Uterus (tissue), 2 donors: ENCODE measurements around the gene OXNAD1.

ENCODE experiments used
- POLR2A ChIP-seq, 2 donors: fragments of 450-650 bp; IDR thresholded peaks; one replicate each; pipeline ENCODE4 v1.6.1; 2016; ENCODE audit warnings: antibody characterized with exemption in 2 of 2, mild to moderate bottlenecking in 1 of 2, moderate library complexity in 1 of 2
- TF ChIP-seq, protein P1 (sequence below), 4 experiments: fragments of 200-600 bp in 2 of 4; fragments of 450-650 bp in 2 of 4; sonication (generic) in 2 of 4; IDR thresholded peaks; one replicate each; pipeline ENCODE4 v1.5.1; 2016 to 2019; ENCODE audit warnings: antibody characterized with exemption in 4 of 4, mild to moderate bottlenecking in 2 of 4, moderate library complexity in 1 of 4

DNA sequence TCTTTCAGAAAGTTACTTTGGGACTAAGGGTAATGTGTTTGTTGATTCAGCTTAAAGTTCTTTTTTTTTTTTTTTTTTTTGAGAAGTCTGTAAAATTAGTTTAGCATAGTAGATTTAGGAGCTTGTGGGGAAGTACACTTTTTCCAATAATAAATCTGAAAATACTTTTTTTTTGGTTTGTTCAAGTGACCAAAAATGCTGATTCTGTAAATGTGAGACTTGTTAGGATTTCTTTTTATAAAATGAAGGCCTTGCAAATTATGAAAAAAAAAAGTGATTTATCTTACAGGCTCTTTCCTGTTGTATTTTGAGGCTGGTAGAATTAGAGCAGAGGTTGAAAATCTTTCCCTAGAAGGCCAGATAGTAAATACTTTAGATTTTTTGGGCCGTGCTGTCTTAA is 7.6 kb downstream of the OXNAD1 start:
- TF ChIP-seq, protein P1, sequence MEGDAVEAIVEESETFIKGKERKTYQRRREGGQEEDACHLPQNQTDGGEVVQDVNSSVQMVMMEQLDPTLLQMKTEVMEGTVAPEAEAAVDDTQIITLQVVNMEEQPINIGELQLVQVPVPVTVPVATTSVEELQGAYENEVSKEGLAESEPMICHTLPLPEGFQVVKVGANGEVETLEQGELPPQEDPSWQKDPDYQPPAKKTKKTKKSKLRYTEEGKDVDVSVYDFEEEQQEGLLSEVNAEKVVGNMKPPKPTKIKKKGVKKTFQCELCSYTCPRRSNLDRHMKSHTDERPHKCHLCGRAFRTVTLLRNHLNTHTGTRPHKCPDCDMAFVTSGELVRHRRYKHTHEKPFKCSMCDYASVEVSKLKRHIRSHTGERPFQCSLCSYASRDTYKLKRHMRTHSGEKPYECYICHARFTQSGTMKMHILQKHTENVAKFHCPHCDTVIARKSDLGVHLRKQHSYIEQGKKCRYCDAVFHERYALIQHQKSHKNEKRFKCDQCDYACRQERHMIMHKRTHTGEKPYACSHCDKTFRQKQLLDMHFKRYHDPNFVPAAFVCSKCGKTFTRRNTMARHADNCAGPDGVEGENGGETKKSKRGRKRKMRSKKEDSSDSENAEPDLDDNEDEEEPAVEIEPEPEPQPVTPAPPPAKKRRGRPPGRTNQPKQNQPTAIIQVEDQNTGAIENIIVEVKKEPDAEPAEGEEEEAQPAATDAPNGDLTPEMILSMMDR (IDR thresholded peaks at IDR 0.05) = no peak
- TF ChIP-seq POLR2A (IDR thresholded peaks at IDR 0.05) = no peak
